ENCODE measurements around the gene SURF2.
A peak's percentile ranks its signal among the peaks of the same experiment; 100 is the strongest.

SURF2 gene

GRCh38 chr9:133357656-133358055, 1.3 kb downstream of the SURF2 start:
- in situ Hi-C loops (cut with HindIII; ENCODE audit: low sequenced_read_pairs), result no loop called here
- no peak for TF ChIP-seq CTCF (IDR thresholded peaks at IDR 0.05; ENCODE audit: low read depth, low read length, missing control alignments)
- H3K4me3 ChIP-seq (ENCODE audit: low read depth, low read length), result no peak overlapping the region
- no peak for DNase-seq (ENCODE audit: low read depth)

- in situ Hi-C loops (cut with HindIII; ENCODE audit: low sequenced_read_pairs), result no loop called here
- no peak for DNase-seq (ENCODE audit: low read depth)
- H3K4me3 ChIP-seq (ENCODE audit: low read depth, low read length), result no peak overlapping the region
- peak; percentile 17 for TF ChIP-seq CTCF (IDR thresholded peaks at IDR 0.05; ENCODE audit: low read depth, low read length, missing control alignments)
These were observed 3.2 kb downstream of the SURF2 start for GRCh38 chr9:133359399-133360175.

- in situ Hi-C loops (cut with HindIII; ENCODE audit: low sequenced_read_pairs), result no loop called here
- no peak for DNase-seq (ENCODE audit: low read depth)
These were observed 4.3 kb downstream of the SURF2 start for GRCh38 chr9:133360400-133361393.

GRCh38 chr9:133361507-133362092, 5.2 kb downstream of the SURF2 start:
- in situ Hi-C loops (cut with HindIII; ENCODE audit: low sequenced_read_pairs), result no loop called here
- no peak overlapping the region for H3K4me3 ChIP-seq (ENCODE audit: low read depth, low read length)
- DNase-seq (ENCODE audit: low read depth), result no peak
- TF ChIP-seq CTCF (IDR thresholded peaks at IDR 0.05; ENCODE audit: low read depth, low read length, missing control alignments), result no peak

More at GRCh38 chr9:133360400-133361393, 4.3 kb downstream of the SURF2 start:
- H3K4me3 ChIP-seq (ENCODE audit: low read depth, low read length), result no peak overlapping the region
- no peak for TF ChIP-seq CTCF (IDR thresholded peaks at IDR 0.05; ENCODE audit: low read depth, low read length, missing control alignments)

GRCh38 chr9:133362359-133363044, 6.2 kb downstream of the SURF2 start:
- no peak for DNase-seq (ENCODE audit: low read depth)
- TF ChIP-seq CTCF (IDR thresholded peaks at IDR 0.05; ENCODE audit: low read depth, low read length, missing control alignments), result no peak
- in situ Hi-C loops (cut with HindIII; ENCODE audit: low sequenced_read_pairs), result no loop called here
- no peak overlapping the region for H3K4me3 ChIP-seq (ENCODE audit: low read depth, low read length)

GRCh38 chr9:133366435-133366834, 10.1 kb downstream of the SURF2 start:
- TF ChIP-seq CTCF (IDR thresholded peaks at IDR 0.05; ENCODE audit: low read depth, low read length, missing control alignments), result no peak
- in situ Hi-C loops (cut with HindIII; ENCODE audit: low sequenced_read_pairs), result no loop called here
- DNase-seq (ENCODE audit: low read depth), result no peak
- no peak overlapping the region for H3K4me3 ChIP-seq (ENCODE audit: low read depth, low read length)
